Measurements from ENCODE around the gene SRPK1. TPM values are rescaled to one million over a fixed set of nuclear protein-coding genes. Genes with fewer than 3 reads are reported as not detected.

Gene SRPK1
- total RNA-seq, 1 donor = 61.7 TPM

GRCh38 chr6:35892482-35892881 lies 28.4 kb downstream of the SRPK1 start:
- TF ChIP-seq CTCF (IDR thresholded peaks at IDR 0.05; ENCODE audit: insufficient read depth, low read depth, low read length) = no peak
- no peak for DNase-seq (ENCODE audit: low read depth)
- H3K4me3 ChIP-seq (ENCODE audit: low read depth, low read length) = no peak overlapping the region

- no peak for DNase-seq (ENCODE audit: low read depth)
- TF ChIP-seq CTCF (IDR thresholded peaks at IDR 0.05; ENCODE audit: insufficient read depth, low read depth, low read length) = no peak
- no peak overlapping the region for H3K4me3 ChIP-seq (ENCODE audit: low read depth, low read length)
Measured at GRCh38 chr6:35879151-35879550, 41.7 kb downstream of the SRPK1 start.

GRCh38 chr6:35876902-35877301 lies 44.0 kb downstream of the SRPK1 start:
- no peak for TF ChIP-seq CTCF (IDR thresholded peaks at IDR 0.05; ENCODE audit: insufficient read depth, low read depth, low read length)
- H3K4me3 ChIP-seq (ENCODE audit: low read depth, low read length) = no peak overlapping the region
- no peak for DNase-seq (ENCODE audit: low read depth)

- no peak for TF ChIP-seq CTCF (IDR thresholded peaks at IDR 0.05; ENCODE audit: insufficient read depth, low read depth, low read length)
- no peak for DNase-seq (ENCODE audit: low read depth)
Measured at GRCh38 chr6:35874730-35875129, 46.2 kb downstream of the SRPK1 start.

GRCh38 chr6:35859367-35859766 lies 61.5 kb downstream of the SRPK1 start:
- no peak for TF ChIP-seq CTCF (IDR thresholded peaks at IDR 0.05; ENCODE audit: insufficient read depth, low read depth, low read length)
- no peak overlapping the region for H3K4me3 ChIP-seq (ENCODE audit: low read depth, low read length)
- no peak for DNase-seq (ENCODE audit: low read depth)

More at GRCh38 chr6:35874730-35875129, 46.2 kb downstream of the SRPK1 start:
- no peak overlapping the region for H3K4me3 ChIP-seq (ENCODE audit: low read depth, low read length)

GRCh38 chr6:35857853-35858252 lies 63.0 kb downstream of the SRPK1 start:
- DNase-seq (ENCODE audit: low read depth) = no peak
- no peak overlapping the region for H3K4me3 ChIP-seq (ENCODE audit: low read depth, low read length)
- no peak for TF ChIP-seq CTCF (IDR thresholded peaks at IDR 0.05; ENCODE audit: insufficient read depth, low read depth, low read length)

- no peak overlapping the region for H3K4me3 ChIP-seq (ENCODE audit: low read depth, low read length)
- TF ChIP-seq CTCF (IDR thresholded peaks at IDR 0.05; ENCODE audit: insufficient read depth, low read depth, low read length) = no peak
- no peak for DNase-seq (ENCODE audit: low read depth)
Measured at GRCh38 chr6:35856250-35856649, 64.6 kb downstream of the SRPK1 start.

Data from fibroblast of villous mesenchyme (primary cell).